Measurements from ENCODE around the gene FAM90A26.
"Not testable (repeated sequence)": the region's sequence is repeated elsewhere in the genome, so short reads cannot be mapped to it uniquely, and the experiment has no call there.

FAM90A26 gene

GRCh38 chr4:9210357-9210756, 40.1 kb downstream of the FAM90A26 start, which contains the start of gene USP17L10:
Gene USP17L10, plus strand, starts transcription at chr4:9210657. Its CDS starts 0 bp downstream, at chr4:9210657.
- H3K4me3 ChIP-seq (ENCODE audit: low read length); H3K4me1 ChIP-seq (ENCODE audit: control insufficient read depth, insufficient read depth, low read length); DNase-seq (ENCODE audit: low read depth); H3K27me3 ChIP-seq (replicated peaks; ENCODE audit: control insufficient read depth, insufficient read depth, low read length); H3K9ac ChIP-seq (ENCODE audit: low read length); H3K9me3 ChIP-seq (ENCODE audit: control insufficient read depth, low read length); H3K36me3 ChIP-seq (ENCODE audit: control insufficient read depth, insufficient read depth, low read length, severe bottlenecking): not testable (repeated sequence)

GRCh38 chr4:9214701-9215100, 44.5 kb downstream of the FAM90A26 start:
- H3K4me1 ChIP-seq (ENCODE audit: control insufficient read depth, insufficient read depth, low read length); H3K9ac ChIP-seq (ENCODE audit: low read length); H3K27me3 ChIP-seq (replicated peaks; ENCODE audit: control insufficient read depth, insufficient read depth, low read length); H3K36me3 ChIP-seq (ENCODE audit: control insufficient read depth, insufficient read depth, low read length, severe bottlenecking); H3K4me3 ChIP-seq (ENCODE audit: low read length); DNase-seq (ENCODE audit: low read depth); H3K9me3 ChIP-seq (ENCODE audit: control insufficient read depth, low read length): not testable (repeated sequence)

GRCh38 chr4:9215105-9215504, 44.9 kb downstream of the FAM90A26 start, which contains the start of gene USP17L11:
Gene USP17L11, plus strand, starts transcription at chr4:9215405. Its CDS starts 0 bp downstream, at chr4:9215405.
- H3K9ac ChIP-seq (ENCODE audit: low read length); H3K4me1 ChIP-seq (ENCODE audit: control insufficient read depth, insufficient read depth, low read length); H3K4me3 ChIP-seq (ENCODE audit: low read length); H3K36me3 ChIP-seq (ENCODE audit: control insufficient read depth, insufficient read depth, low read length, severe bottlenecking); H3K9me3 ChIP-seq (ENCODE audit: control insufficient read depth, low read length); H3K27me3 ChIP-seq (replicated peaks; ENCODE audit: control insufficient read depth, insufficient read depth, low read length); DNase-seq (ENCODE audit: low read depth): not testable (repeated sequence)

- not testable (repeated sequence) for H3K27me3 ChIP-seq (replicated peaks; ENCODE audit: control insufficient read depth, insufficient read depth, low read length); H3K9ac ChIP-seq (ENCODE audit: low read length); H3K4me1 ChIP-seq (ENCODE audit: control insufficient read depth, insufficient read depth, low read length); H3K36me3 ChIP-seq (ENCODE audit: control insufficient read depth, insufficient read depth, low read length, severe bottlenecking); DNase-seq (ENCODE audit: low read depth); H3K9me3 ChIP-seq (ENCODE audit: control insufficient read depth, low read length); H3K4me3 ChIP-seq (ENCODE audit: low read length)
These were observed 49.6 kb downstream of the FAM90A26 start, which contains the start of gene USP17L12 for GRCh38 chr4:9219852-9220251. Gene USP17L12, plus strand, starts transcription at chr4:9220152. Its CDS starts 0 bp downstream, at chr4:9220152.

- H3K9me3 ChIP-seq (ENCODE audit: control insufficient read depth, low read length); DNase-seq (ENCODE audit: low read depth); H3K4me1 ChIP-seq (ENCODE audit: control insufficient read depth, insufficient read depth, low read length); H3K9ac ChIP-seq (ENCODE audit: low read length); H3K36me3 ChIP-seq (ENCODE audit: control insufficient read depth, insufficient read depth, low read length, severe bottlenecking); H3K27me3 ChIP-seq (replicated peaks; ENCODE audit: control insufficient read depth, insufficient read depth, low read length); H3K4me3 ChIP-seq (ENCODE audit: low read length): not testable (repeated sequence)
These were observed 54.4 kb downstream of the FAM90A26 start, which contains the start of gene USP17L13 for GRCh38 chr4:9224596-9224995. Gene USP17L13, plus strand, starts transcription at chr4:9224896. Its CDS starts 0 bp downstream, at chr4:9224896.

All from adipocyte (in vitro differentiated cells).